ENCODE data around the gene PSME3IP1.

DNA sequence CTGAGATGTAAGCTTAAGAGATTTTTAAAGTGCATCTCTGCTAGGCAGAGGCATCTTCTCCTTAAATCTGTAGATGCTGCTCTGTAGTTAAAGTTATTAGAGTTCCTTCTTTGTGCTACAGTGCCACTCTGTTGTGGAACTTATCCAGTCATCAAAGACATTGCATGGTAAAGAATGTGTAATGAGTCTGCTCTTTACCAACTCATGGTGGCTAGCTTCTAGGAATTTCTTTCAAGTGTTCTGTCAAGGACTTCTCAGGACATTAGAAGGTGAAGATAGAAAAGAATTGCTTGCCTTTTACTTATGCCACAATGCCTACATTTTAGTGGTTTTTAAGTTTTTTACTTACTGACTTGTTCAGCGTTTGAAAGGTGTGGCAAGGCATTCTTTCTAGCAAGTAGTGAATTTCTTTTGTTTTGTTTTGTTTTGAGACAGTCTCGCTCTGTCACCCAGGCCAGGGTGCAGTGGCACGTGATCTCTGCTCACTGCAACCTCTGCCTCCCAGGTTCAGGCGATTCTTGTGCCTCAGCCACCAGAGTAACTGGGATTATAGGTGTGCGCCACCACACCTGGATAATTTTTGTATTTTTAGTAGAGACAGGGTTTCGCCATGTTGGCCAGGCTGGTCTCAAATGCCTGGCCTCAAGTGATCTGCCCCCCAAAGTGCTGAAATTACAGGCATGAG is 39.0 kb upstream of the PSME3IP1 start:
- TF ChIP-seq, protein P1, sequence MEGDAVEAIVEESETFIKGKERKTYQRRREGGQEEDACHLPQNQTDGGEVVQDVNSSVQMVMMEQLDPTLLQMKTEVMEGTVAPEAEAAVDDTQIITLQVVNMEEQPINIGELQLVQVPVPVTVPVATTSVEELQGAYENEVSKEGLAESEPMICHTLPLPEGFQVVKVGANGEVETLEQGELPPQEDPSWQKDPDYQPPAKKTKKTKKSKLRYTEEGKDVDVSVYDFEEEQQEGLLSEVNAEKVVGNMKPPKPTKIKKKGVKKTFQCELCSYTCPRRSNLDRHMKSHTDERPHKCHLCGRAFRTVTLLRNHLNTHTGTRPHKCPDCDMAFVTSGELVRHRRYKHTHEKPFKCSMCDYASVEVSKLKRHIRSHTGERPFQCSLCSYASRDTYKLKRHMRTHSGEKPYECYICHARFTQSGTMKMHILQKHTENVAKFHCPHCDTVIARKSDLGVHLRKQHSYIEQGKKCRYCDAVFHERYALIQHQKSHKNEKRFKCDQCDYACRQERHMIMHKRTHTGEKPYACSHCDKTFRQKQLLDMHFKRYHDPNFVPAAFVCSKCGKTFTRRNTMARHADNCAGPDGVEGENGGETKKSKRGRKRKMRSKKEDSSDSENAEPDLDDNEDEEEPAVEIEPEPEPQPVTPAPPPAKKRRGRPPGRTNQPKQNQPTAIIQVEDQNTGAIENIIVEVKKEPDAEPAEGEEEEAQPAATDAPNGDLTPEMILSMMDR (IDR thresholded peaks at IDR 0.05; ENCODE audit: low read length): no peak
- TF ChIP-seq EZH2 (IDR thresholded peaks at IDR 0.05; ENCODE audit: borderline replicate concordance, low read length): no peak

All from OCI-LY1 (cell line).